Stimulated activated CD4-positive, alpha-beta T cell treated with anti-CD3 and anti-CD28 coated beads, Interleukin-1b, Interleukin-23, amount 100 ng/mL, for 4 hours (primary cell): ENCODE data around the gene RFX6.

Experiments
- DNase-seq, 2 donors: peaks; one replicate each; pipeline ENCODE4 v3.0.0-alpha.2; 2020; ENCODE audit warnings: low read depth in 2 of 2

The RFX6 gene

DNA sequence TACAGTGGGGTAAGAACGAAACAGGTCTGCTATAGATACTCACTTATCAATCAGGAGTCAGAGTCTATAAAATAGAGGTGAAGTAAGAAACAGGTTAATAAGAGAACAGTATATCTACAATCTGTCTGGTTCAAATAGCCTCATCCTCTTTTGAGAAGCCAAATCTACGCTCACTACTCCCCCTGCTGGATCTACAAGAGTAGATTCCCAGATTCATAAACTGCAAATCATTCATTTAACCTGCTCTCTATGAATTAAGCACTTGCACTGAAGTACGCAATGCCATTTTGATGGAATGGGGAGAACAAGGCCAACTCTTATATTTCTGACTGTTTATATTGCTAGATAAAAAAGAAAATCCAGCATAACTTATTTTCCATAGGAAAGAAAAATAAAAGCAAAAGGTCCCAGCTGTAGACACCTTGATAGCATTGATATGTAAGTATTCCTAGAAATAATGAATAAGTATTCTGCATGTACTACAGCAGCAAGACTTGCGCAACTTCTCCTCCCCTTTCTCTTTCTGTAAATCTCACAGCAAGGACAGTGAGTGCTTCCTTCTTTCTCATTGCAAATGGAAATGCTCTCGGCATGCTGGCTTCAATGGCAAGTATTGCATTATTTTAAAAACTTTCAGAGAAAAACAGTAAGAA is 92.3 kb downstream of the RFX6 start:
- no peak for DNase-seq

GRCh38 chr6:116971959-116972358 is 94.9 kb downstream of the RFX6 start:
- no peak for DNase-seq

- no peak for DNase-seq
Measured at GRCh38 chr6:116973976-116974375, 96.9 kb downstream of the RFX6 start.

DNA sequence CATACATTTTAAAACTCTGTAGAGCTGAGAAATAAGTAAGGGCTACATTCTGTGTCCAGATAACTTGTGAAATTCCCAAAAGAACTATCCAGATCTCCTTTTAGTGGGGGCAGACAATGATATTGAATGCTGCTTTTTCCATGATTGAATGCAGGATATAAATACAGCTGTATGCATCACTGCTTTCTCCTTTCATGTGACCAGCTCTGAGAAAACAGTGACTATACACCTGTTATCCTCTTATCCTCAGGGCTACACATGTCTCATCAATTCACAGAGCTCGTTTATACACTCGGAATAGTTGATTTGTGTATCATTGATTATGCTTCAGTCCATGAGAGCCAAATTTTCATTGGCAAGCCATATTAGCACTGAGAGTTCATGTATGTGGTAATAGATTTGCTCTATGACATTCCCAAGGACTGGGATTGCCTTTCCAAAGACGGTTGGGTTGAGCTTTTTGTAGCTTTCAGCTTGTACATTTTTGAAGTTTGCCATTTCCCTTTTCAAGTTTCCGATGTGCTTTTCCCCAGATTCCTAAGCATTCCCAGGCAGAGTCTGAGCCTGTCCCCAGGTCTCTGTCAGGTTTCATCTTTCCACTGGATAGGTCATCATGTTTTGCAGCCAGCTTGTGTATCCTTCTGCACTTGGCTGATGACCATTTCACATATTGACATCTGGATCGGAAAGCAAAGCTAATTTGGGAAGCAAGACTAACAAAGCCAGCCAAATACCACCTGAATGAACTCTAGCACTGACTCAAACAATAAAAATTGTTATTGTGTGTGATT is 97.7 kb downstream of the RFX6 start:
- DNase-seq: no peak

- no peak for DNase-seq
Measured at GRCh38 chr6:116975600-116975999, 98.6 kb downstream of the RFX6 start.

- no peak for DNase-seq
Measured at GRCh38 chr6:116979560-116979959, 102.5 kb downstream of the RFX6 start.
